K562 (cell line): ENCODE results near the gene DET1. TPM values are rescaled to one million over a fixed set of nuclear protein-coding genes. Genes with fewer than 3 reads are reported as not detected.

Experiments used
- ATAC-seq: fragments of 200-7000 bp; cut with Tn5 transposase; 3 replicates; pipeline ENCODE4 v1.9.1; 2020; ENCODE audit warnings: moderate library complexity
- BruUV-seq: library from RNA; stranded (reverse); fragments of 400-500 nt; replicated peaks from 2 replicates; lab custom pipeline; 2021; lab: Mats Ljungman, UMichigan
- CTCF ChIA-PET: fragments of 300-600 bp; formaldehyde crosslinking; extraction: SDS; loops from one replicate; lab custom pipeline; 2021; ENCODE audit warnings: low intra/inter-chr PET ratio; lab: Yijun Ruan, JAX
- POLR2A ChIA-PET: fragments of 300-600, 350-650 bp; sonication (Branson Sonifier 250); formaldehyde crosslinking; extraction: SDS; loops from one replicate; lab custom pipeline; 2021; ENCODE audit warnings: antibody characterized with exemption, inconsistent platforms; lab: Yijun Ruan, JAX
- DNase-seq, 4 experiments: peaks; one replicate each; pipeline versions ENCODE4 v3.0.0 to v3.0.0-alpha.2; 2011 to 2018; ENCODE audit warnings: low spot score in 3 of 4, mixed read lengths in 3 of 4; ENCODE audit errors: extremely low read depth in 1 of 4
- FAIRE-seq: peaks from 2 replicates; lab custom pipeline; 2011; peaks lifted over from hg19 to GRCh38; lab: Jason Lieb, UNC
- H2AFZ ChIP-seq: 2 replicates; pipeline ENCODE4 v1.6.0; 2011; ENCODE audit warnings: low read depth, low read length, control low read depth, inconsistent platforms
- H3K27ac ChIP-seq: fragments of 200-600 bp; 3 replicates; pipeline ENCODE4 v1.8.0; 2011; ENCODE audit warnings: low read depth, mild to moderate bottlenecking, control low read depth, inconsistent platforms, low read length, moderate library complexity, mixed read lengths; ENCODE audit errors: extremely low read depth
- H3K27me3 ChIP-seq, 2 experiments: fragments of 300-600 bp in 1 of 2; 2 replicates in 1 of 2; 3 replicates in 1 of 2; pipeline versions ENCODE4 v1.6.0 to v1.8.0; 2011; ENCODE audit warnings: inconsistent platforms in 2 of 2, low read length in 2 of 2, mild to moderate bottlenecking in 1 of 2, mixed read lengths in 1 of 2, moderate library complexity in 1 of 2; ENCODE audit not compliant: control insufficient read depth in 2 of 2, insufficient read depth in 2 of 2
- H3K36me3 ChIP-seq: fragments of 300-600 bp; 3 replicates; pipeline ENCODE4 v1.8.0; 2011; ENCODE audit warnings: mild to moderate bottlenecking, low read length, inconsistent platforms; ENCODE audit not compliant: control insufficient read depth, insufficient read depth
- H3K4me1 ChIP-seq, 2 experiments: fragments of 200-600 bp in 1 of 2; replicated peaks in 1 of 2; 2 replicates in 1 of 2; 3 replicates in 1 of 2; pipeline versions ENCODE4 v1.5.1 to v1.8.0; 2011; ENCODE audit warnings: inconsistent platforms in 2 of 2, low read length in 2 of 2, mild to moderate bottlenecking in 1 of 2, mixed read lengths in 1 of 2, moderate library complexity in 1 of 2; ENCODE audit not compliant: control insufficient read depth in 2 of 2, insufficient read depth in 2 of 2
- H3K4me2 ChIP-seq: 2 replicates; pipeline ENCODE4 v1.6.1; 2011; ENCODE audit warnings: low read length, control low read depth, inconsistent platforms, mixed read lengths; ENCODE audit not compliant: insufficient read depth
- H3K4me3 ChIP-seq: fragments of 200-600 bp; sonication (generic), shearing (Covaris generic); 2 replicates; pipeline ENCODE4 v1.5.1; 2016; ENCODE audit warnings: control low read depth, inconsistent platforms
- H3K79me2 ChIP-seq: fragments of 200-600 bp; 3 replicates; pipeline ENCODE4 v1.8.0; 2011; ENCODE audit warnings: low read length, inconsistent platforms; ENCODE audit not compliant: control insufficient read depth, insufficient read depth
- H3K9ac ChIP-seq, 2 experiments: 2 replicates each; pipeline versions ENCODE4 v1.6.0 to v1.6.1; 2011; ENCODE audit warnings: low read depth in 2 of 2, low read length in 2 of 2, control low read depth in 1 of 2, inconsistent platforms in 1 of 2, mild to moderate bottlenecking in 1 of 2, mixed read lengths in 1 of 2; ENCODE audit not compliant: insufficient read depth in 1 of 2
- H3K9me1 ChIP-seq: one replicate; pipeline ENCODE4 v1.6.0; 2011; ENCODE audit warnings: inconsistent platforms, mild to moderate bottlenecking, low read length, moderate library complexity; ENCODE audit not compliant: control insufficient read depth, insufficient read depth
- H3K9me3 ChIP-seq: replicated peaks from 2 replicates; pipeline ENCODE4 v1.5.1; 2011; ENCODE audit warnings: low read depth, low read length, inconsistent platforms; ENCODE audit not compliant: control insufficient read depth, insufficient read depth
- H4K20me1 ChIP-seq: replicated peaks from 2 replicates; pipeline ENCODE4 v1.6.1; 2011; ENCODE audit warnings: low read length, inconsistent platforms, mixed read lengths; ENCODE audit not compliant: control insufficient read depth, insufficient read depth
- CBFB ChIP-seq: sonication (generic); formaldehyde crosslinking; IDR thresholded peaks from 2 replicates; pipeline ENCODE4 v1.4.0; 2020; ENCODE audit warnings: mild to moderate bottlenecking, missing genetic modification reagents
- CHD1 ChIP-seq: fragments of 200-600 bp; sonication (generic); IDR thresholded peaks from one replicate; pipeline ENCODE4 v1.6.1; 2012; ENCODE audit warnings: mild to moderate bottlenecking, moderate library complexity, low read length, inconsistent platforms
- FOXK1 ChIP-seq: sonication (generic); formaldehyde crosslinking; IDR thresholded peaks from 2 replicates; pipeline ENCODE4 v1.8.0; 2022; ENCODE audit warnings: missing genetic modification reagents, mild to moderate bottlenecking, borderline replicate concordance
- HIVEP1 ChIP-seq: fragments of 250-450 bp; sonication (Bioruptor Pico); IDR thresholded peaks from 2 replicates; pipeline ENCODE4 v1.4.0; 2020; ENCODE audit warnings: mild to moderate bottlenecking
- KDM1A ChIP-seq, 2 experiments: fragments of 450-650 bp; IDR thresholded peaks; 2 replicates each; pipeline ENCODE4 v1.6.1; 2016; ENCODE audit warnings: mild to moderate bottlenecking in 2 of 2
- MYC ChIP-seq, 2 experiments: fragments of 250-450 bp in 1 of 2; sonication (Bioruptor Pico) in 1 of 2; IDR thresholded peaks; 2 replicates each; pipeline versions ENCODE4 v1.5.1 to v1.6.1; 2012 to 2021; ENCODE audit warnings: low read depth in 2 of 2, borderline replicate concordance in 1 of 2, improper control_type of control experiment in 1 of 2, low read length in 1 of 2, mild to moderate bottlenecking in 1 of 2, moderate library complexity in 1 of 2
- PYGO2 ChIP-seq: fragments of 450-650 bp; IDR thresholded peaks from 2 replicates; pipeline ENCODE4 v1.6.1; 2016; ENCODE audit warnings: mild to moderate bottlenecking, missing genetic modification characterization, moderate library complexity, missing compliant biosample characterization
- SRSF3 ChIP-seq: fragments of 200-400 bp; formaldehyde crosslinking; IDR thresholded peaks from 2 replicates; pipeline ENCODE4 v1.6.1; 2016; ENCODE audit warnings: mild to moderate bottlenecking, low read length, moderate library complexity; ENCODE audit not compliant: insufficient read depth
- ZNF263 ChIP-seq: sonication (generic); formaldehyde crosslinking; IDR thresholded peaks from 2 replicates; pipeline ENCODE4 v1.8.0; 2022; ENCODE audit warnings: mild to moderate bottlenecking, missing genetic modification reagents, borderline replicate concordance
- WGBS: fragments of 100-300 bp; shearing (Covaris generic); methylation state at CpG from one replicate; pipeline ENCODE4 v1.1.6; 2016; ENCODE audit warnings: low coverage, mixed read lengths; ENCODE audit not compliant: insufficient coverage; ENCODE audit errors: missing lambda C conversion rate; 5-methylcytosine and 5-hydroxymethylcytosine counted together
- in situ Hi-C: fragments of 300-500 bp; cut with MboI; formaldehyde crosslinking; loops from 4 replicates; pipeline ENCODE4 v1.15.0; 2018; ENCODE audit warnings: inconsistent platforms, mixed read lengths
- intact Hi-C: fragments of 100-400 bp; cut with micrococcal nuclease; formaldehyde crosslinking; loops from 2 replicates; pipeline ENCODE4 v1.14.2; 2022
- polyA plus RNA-seq, 8 experiments: library from polyadenylated mRNA; depleted of rRNA in 4 of 8; stranded (reverse) in 5 of 8; unstranded in 3 of 8; fragments of >200 nt; fragmentation: Nextera tagmentation in 2 of 8; fragmentation: Illumina TruSeq in 1 of 8; extraction: Ambion mirVana in 2 of 8; extraction: Trizol in 1 of 8; gene quantifications; 2 replicates each; pipeline versions ENCODE4 v1.2.1 to v1.2.3, GENCODE V29; 2011 to 2014; ENCODE audit warnings: inconsistent platforms in 1 of 8, missing spikeins in 1 of 8
- total RNA-seq, 7 experiments: library from RNA; depleted of rRNA in 6 of 7; stranded (reverse); fragments of >200 nt in 6 of 7; fragmentation: Illumina TruSeq in 2 of 7; extraction: Trizol in 2 of 7; gene quantifications; 2 replicates each; pipeline versions ENCODE4 v1.2.1 to v1.2.3, GENCODE V29; 2011 to 2021; ENCODE audit warnings: low replicate concordance in 1 of 7
- TF ChIP-seq, protein P1 (sequence below), 3 experiments: IDR thresholded peaks in 2 of 3; conservative IDR thresholded peaks in 1 of 3; 2 replicates each; pipeline ENCODE4 v1.5.1; 2011 to 2012; ENCODE audit warnings: low read length in 3 of 3, mild to moderate bottlenecking in 3 of 3, control low read depth in 2 of 3, improper control_type of control experiment in 1 of 3, inconsistent platforms in 1 of 3, low read depth in 1 of 3, mixed read lengths in 1 of 3, moderate library complexity in 1 of 3; ENCODE audit not compliant: insufficient read depth in 2 of 3
- TF ChIP-seq, protein P2 (sequence below): sonication (generic); formaldehyde crosslinking; IDR thresholded peaks from 2 replicates; pipeline ENCODE4 v1.8.1; 2023; ENCODE audit warnings: mild to moderate bottlenecking, missing genetic modification reagents

Gene DET1
- total and polyA plus RNA-seq, 9 of the 15 experiments (the other 6 are each of a cell fraction or from before 2014, with no cell fraction given) = 4.2 to 8.1 (median 6.0) TPM

- WGBS = 2% methylated on average over 17 of the region's 17 CpGs
- TF ChIP-seq MYC (IDR thresholded peaks at IDR 0.05; ENCODE audit: low read depth, low read length) (0 out of 2 replicates have a peak, but pooled peaks have one; percentile 1), MYC (CRISPR knock-in tag; IDR thresholded peaks at IDR 0.05; ENCODE audit: borderline replicate concordance, low read depth) (no peak), KDM1A (IDR thresholded peaks at IDR 0.05) (peak in 1 of 2 experiments; percentile 29; a peak in 1 of 4 replicates), FOXK1 (CRISPR knock-in tag) (0 out of 2 replicates have a peak, but pooled peaks have one; percentile 4), PYGO2 (tag) (no peak), CBFB (peak; percentile 1; the same call in 1 of the 2 replicates), CHD1 (peak; percentile 66), ZNF263 (CRISPR knock-in tag) (0 out of 2 replicates have a peak, but pooled peaks have one; percentile 11), SRSF3 (no peak), HIVEP1 (no peak)
- TF ChIP-seq, protein P1, sequence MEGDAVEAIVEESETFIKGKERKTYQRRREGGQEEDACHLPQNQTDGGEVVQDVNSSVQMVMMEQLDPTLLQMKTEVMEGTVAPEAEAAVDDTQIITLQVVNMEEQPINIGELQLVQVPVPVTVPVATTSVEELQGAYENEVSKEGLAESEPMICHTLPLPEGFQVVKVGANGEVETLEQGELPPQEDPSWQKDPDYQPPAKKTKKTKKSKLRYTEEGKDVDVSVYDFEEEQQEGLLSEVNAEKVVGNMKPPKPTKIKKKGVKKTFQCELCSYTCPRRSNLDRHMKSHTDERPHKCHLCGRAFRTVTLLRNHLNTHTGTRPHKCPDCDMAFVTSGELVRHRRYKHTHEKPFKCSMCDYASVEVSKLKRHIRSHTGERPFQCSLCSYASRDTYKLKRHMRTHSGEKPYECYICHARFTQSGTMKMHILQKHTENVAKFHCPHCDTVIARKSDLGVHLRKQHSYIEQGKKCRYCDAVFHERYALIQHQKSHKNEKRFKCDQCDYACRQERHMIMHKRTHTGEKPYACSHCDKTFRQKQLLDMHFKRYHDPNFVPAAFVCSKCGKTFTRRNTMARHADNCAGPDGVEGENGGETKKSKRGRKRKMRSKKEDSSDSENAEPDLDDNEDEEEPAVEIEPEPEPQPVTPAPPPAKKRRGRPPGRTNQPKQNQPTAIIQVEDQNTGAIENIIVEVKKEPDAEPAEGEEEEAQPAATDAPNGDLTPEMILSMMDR (IDR thresholded peaks at IDR 0.05 in 2 of 3, conservative IDR thresholded peaks at IDR 0.05 in 1 of 3; ENCODE audit: insufficient read depth in 2 of 3, low read depth in 1 of 3, low read length in 3 of 3) = peak; percentile 7 to 49 (median 40); a peak in 4 of 6 replicates
- TF ChIP-seq, protein P2, sequence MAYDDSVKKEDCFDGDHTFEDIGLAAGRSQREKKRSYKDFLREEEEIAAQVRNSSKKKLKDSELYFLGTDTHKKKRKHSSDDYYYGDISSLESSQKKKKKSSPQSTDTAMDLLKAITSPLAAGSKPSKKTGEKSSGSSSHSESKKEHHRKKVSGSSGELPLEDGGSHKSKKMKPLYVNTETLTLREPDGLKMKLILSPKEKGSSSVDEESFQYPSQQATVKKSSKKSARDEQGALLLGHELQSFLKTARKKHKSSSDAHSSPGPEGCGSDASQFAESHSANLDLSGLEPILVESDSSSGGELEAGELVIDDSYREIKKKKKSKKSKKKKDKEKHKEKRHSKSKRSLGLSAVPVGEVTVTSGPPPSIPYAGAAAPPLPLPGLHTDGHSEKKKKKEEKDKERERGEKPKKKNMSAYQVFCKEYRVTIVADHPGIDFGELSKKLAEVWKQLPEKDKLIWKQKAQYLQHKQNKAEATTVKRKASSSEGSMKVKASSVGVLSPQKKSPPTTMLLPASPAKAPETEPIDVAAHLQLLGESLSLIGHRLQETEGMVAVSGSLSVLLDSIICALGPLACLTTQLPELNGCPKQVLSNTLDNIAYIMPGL (CRISPR knock-in tag) = 0 out of 2 replicates have a peak, but pooled peaks have one; percentile 50
- in situ Hi-C loops (no loop called here), intact Hi-C loops (no loop called here)
- H3K4me2 ChIP-seq = peak overlapping the region; percentile 99
- no peaks in the 10 kb centered on the region for H4K20me1 ChIP-seq
- H3K4me1 ChIP-seq = peaks cover 5 to 15% of the 10 kb centered on the region in 2 experiments; a peak in 4 of 5 replicates
- TSS peak; percentile 64 for BruUV-seq
- POLR2A ChIA-PET = interaction anchor here (0.6 to 1.3 kb wide), 10 partner anchors 10 to 250 kb away, joined by 3 to 16 read pairs (median 4); no protein-coding TSS in a partner anchor
- H3K27me3 ChIP-seq = no peaks in the 10 kb centered on the region
- H3K27ac ChIP-seq = peak overlapping the region; percentile 99
- H3K79me2 ChIP-seq = peaks cover 50% of the 10 kb centered on the region
- peak overlapping the region; percentile 94 to 99 for H3K9ac ChIP-seq
- DNase-seq (peak; percentile 27 to 51 (median 38)), FAIRE-seq (no peak), ATAC-seq (peak; percentile 34)
- CTCF ChIA-PET = no interaction called here
- H3K9me1 ChIP-seq = no peaks in the 10 kb centered on the region
- H3K4me3 ChIP-seq = peak overlapping the region; percentile 88
- H3K36me3 ChIP-seq = peaks cover 69% of the 10 kb centered on the region
- peak overlapping the region; percentile 97 for H2AFZ ChIP-seq
- no peaks in the 10 kb centered on the region for H3K9me3 ChIP-seq
These were observed 78.4 kb downstream of the DET1 start for GRCh38 chr15:88467935-88468528.
